ENCODE data around the gene RGS9BP. TPM values are rescaled to one million over a fixed set of nuclear protein-coding genes. Genes with fewer than 3 reads are reported as not detected.

Gene RGS9BP
- total and polyA plus RNA-seq, 10 of the 15 experiments (the other 5 are each of a cell fraction or from before 2014, with no cell fraction given) = 0.01 to 0.10 (median 0.05) TPM; not detected in 6

- WGBS (ENCODE audit: insufficient coverage, insufficient replicate concordance, low lambda C conversion rate, missing lambda C conversion rate) = 3% methylated on average over 2 of the region's 2 CpGs
- in situ Hi-C loops (cut with MboI) = no loop called here
- Histone ChIP-seq H2AFZ (ENCODE audit: control insufficient read depth, low read depth, low read length) (no peak overlapping the region), H3K79me2 (ENCODE audit: control insufficient read depth, insufficient read depth, low read length) (no peaks in the 10 kb centered on the region), H3K4me3 (no peak overlapping the region), H3K4me2 (ENCODE audit: control insufficient read depth, insufficient read depth) (no peak overlapping the region), H3K9me3 (replicated peaks; ENCODE audit: control insufficient read depth, insufficient read depth, low read length) (no peaks in the 10 kb centered on the region; the same call in 2 of the 3 replicates), H3K4me1 (ENCODE audit: control insufficient read depth, insufficient read depth, low read length) (peaks cover 2% of the 10 kb centered on the region; the same call in 1 of the 2 replicates), H3K27me3 (replicated peaks in 1 of 2; ENCODE audit: control insufficient read depth in 2 of 2, insufficient read depth in 2 of 2, low read length in 1 of 2) (peaks cover 2 to 7% of the 10 kb centered on the region in 2 experiments; a peak in 3 of 4 replicates), H3K36me3 (ENCODE audit: control insufficient read depth in 2 of 2, insufficient read depth in 2 of 2, low read length in 1 of 2) (no peaks in the 10 kb centered on the region), H3K27ac (ENCODE audit: control insufficient read depth, insufficient read depth) (no peak overlapping the region), H4K20me1 (ENCODE audit: control insufficient read depth, insufficient read depth) (no peaks in the 10 kb centered on the region), H3K9ac (ENCODE audit: control insufficient read depth, insufficient read depth, low read length) (no peak overlapping the region)
- no TSS peak for BruUV-seq (replicated peaks)
- FAIRE-seq (no peak), DNase-seq (ENCODE audit: low read depth, low spot score) (no peak), ATAC-seq (no peak)
- ChIA-PET CTCF (no interaction called here), POLR2A (interaction anchor here (1.0 kb wide), 1 partner anchor 12 kb away, joined by 6 read pairs; no protein-coding TSS in a partner anchor), RAD21 (ENCODE audit: unreplicated experiment) (interaction anchor here (0.7 kb wide), 1 partner anchor 1592 kb away, joined by 3 read pairs; no protein-coding TSS in a partner anchor), SMC1A (ENCODE audit: uncharacterized antibody, unreplicated experiment) (interaction anchor here (1.2 kb wide), 1 partner anchor 16 kb away, joined by 3 read pairs; no protein-coding TSS in a partner anchor)
- intact Hi-C loops (cut with micrococcal nuclease; ENCODE audit: unreplicated experiment) = no loop called here
- TF ChIP-seq BACH1 (IDR thresholded peaks at IDR 0.05; ENCODE audit: borderline replicate concordance) (no peak), MTA3 (IDR thresholded peaks at IDR 0.05; ENCODE audit: borderline replicate concordance, low read length) (no peak), RAD51 (IDR thresholded peaks at IDR 0.05) (no peak), TAF1 (IDR thresholded peaks at IDR 0.05; ENCODE audit: borderline replicate concordance, low read depth, low read length) (no peak), BMI1 (IDR thresholded peaks at IDR 0.05; ENCODE audit: borderline replicate concordance) (no peak), RBBP5 (conservative IDR thresholded peaks at IDR 0.05) (no peak), CBX5 (IDR thresholded peaks at IDR 0.05; ENCODE audit: low read depth) (no peak), CBFB (IDR thresholded peaks at IDR 0.05; ENCODE audit: low read depth) (no peak), IRF4 (IDR thresholded peaks at IDR 0.05; ENCODE audit: low read depth, low read length) (no peak), MEF2A (IDR thresholded peaks at IDR 0.05; ENCODE audit: insufficient read depth, low read depth, low read length) (no peak)
- TF ChIP-seq, protein P1, sequence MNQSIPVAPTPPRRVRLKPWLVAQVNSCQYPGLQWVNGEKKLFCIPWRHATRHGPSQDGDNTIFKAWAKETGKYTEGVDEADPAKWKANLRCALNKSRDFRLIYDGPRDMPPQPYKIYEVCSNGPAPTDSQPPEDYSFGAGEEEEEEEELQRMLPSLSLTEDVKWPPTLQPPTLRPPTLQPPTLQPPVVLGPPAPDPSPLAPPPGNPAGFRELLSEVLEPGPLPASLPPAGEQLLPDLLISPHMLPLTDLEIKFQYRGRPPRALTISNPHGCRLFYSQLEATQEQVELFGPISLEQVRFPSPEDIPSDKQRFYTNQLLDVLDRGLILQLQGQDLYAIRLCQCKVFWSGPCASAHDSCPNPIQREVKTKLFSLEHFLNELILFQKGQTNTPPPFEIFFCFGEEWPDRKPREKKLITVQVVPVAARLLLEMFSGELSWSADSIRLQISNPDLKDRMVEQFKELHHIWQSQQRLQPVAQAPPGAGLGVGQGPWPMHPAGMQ (IDR thresholded peaks at IDR 0.05; ENCODE audit: borderline replicate concordance) = no peak
- TF ChIP-seq, protein P2, sequence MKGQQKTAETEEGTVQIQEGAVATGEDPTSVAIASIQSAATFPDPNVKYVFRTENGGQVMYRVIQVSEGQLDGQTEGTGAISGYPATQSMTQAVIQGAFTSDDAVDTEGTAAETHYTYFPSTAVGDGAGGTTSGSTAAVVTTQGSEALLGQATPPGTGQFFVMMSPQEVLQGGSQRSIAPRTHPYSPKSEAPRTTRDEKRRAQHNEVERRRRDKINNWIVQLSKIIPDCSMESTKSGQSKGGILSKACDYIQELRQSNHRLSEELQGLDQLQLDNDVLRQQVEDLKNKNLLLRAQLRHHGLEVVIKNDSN (IDR thresholded peaks at IDR 0.05; ENCODE audit: borderline replicate concordance, extremely low read length, insufficient read depth, low read depth, low read length) = no peak
Observed at GRCh38 chr19:32680986-32681385, 5.3 kb downstream of the RGS9BP start.
